Measurements from ENCODE around the gene DDX39A.
A peak's percentile ranks its signal among the peaks of the same experiment; 100 is the strongest.
"Not testable (repeated sequence)": the region's sequence is repeated elsewhere in the genome, so short reads cannot be mapped to it uniquely, and the experiment has no call there.

DDX39A gene

GRCh38 chr19:14383661-14384555 is 35.2 kb downstream of the DDX39A start:
- peak; percentile 49 for DNase-seq

DNA sequence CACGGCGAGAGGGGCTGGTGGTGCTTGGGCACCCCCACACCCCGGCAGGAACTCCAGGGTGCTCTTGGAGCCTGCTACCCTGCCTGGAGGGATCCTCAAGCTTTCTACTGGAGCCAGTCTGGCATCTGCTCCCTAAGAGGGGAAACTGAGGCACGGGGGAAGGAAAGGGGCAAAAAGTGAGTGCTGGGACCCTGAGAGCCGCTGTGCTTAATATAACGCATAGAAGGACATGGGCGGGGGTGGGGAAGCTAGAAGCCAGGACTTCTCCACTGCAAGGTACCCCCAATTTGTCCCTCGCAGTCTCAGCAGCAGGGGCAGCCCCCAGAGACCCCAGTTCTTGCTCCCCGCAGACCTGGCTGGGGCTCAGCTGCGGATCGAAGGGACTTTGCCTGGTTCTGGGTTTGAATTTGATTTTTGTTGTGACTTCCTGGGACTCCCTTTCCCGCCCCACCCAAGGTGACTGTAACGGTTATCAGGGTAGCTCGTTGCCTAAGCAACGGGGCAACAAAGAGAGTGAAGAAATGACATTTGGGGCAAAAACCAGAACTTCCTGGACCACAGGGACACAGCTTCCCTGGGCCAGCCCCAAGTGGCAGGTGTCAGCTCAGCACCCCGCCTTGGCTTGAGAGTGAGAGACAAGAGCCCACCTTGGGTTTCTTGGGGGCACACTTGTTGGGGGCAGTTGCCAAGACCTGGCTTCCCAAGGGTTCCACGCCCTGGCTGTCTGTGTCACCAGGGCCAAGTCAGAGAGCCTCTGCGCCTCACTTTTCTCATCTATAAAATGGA is 37.3 kb downstream of the DDX39A start:
- DNase-seq = peak; percentile 56

- no peak for DNase-seq
These were observed 39.7 kb downstream of the DDX39A start for GRCh38 chr19:14379294-14380065.

DNA sequence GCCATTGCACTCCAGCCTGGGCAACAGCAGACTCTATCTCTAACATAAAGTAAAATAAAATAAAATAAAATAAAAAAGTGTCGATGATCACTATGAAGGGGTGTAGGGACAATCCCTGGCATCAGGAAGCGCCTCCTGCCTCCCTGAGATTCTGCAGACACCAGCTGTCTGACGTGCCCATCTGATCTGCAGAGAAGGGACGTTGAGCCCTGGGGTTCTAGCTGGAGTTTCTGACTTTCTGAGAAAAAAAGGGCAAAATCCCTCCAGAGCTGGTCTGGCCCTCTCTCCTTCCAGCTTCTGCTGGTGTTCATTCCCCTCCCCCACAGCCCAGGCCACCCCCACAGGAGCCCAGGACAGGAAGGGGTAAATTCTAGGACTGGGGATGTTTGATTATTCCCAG is 40.3 kb downstream of the DDX39A start:
- DNase-seq = no peak

GRCh38 chr19:14377883-14378328 is 41.2 kb downstream of the DDX39A start:
- no peak for DNase-seq

GRCh38 chr19:14375582-14376291 is 43.4 kb downstream of the DDX39A start:
- DNase-seq = no peak

DNA sequence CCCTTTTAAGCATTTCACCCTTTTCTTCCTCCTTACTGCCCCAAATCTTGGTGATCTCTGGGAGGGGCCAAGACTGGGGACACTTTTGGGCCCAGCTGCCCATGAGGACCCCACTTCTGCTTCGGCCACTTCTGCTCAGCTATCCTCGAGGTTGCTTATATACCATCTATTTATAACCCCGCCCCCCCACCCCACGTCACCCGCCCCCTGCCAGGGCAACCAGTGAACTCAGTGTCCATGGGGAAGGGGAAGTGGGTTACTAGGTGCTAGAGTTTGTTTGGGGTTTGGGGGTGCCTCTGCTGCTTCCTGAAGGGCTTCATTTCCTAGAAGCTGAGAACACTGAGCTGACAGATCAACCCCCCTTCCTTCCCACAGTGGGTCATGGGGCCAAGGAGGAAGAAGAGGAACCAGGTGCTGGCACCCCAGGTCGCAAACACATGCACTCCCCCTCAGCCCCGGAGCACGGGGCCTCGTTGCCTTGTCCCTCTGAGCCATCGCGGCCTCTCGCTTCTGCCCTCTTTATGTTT is 44.0 kb downstream of the DDX39A start:
- DNase-seq = peak; percentile 77

- not testable (repeated sequence) for DNase-seq
These were observed 44.8 kb downstream of the DDX39A start for GRCh38 chr19:14374313-14374712.

DNA sequence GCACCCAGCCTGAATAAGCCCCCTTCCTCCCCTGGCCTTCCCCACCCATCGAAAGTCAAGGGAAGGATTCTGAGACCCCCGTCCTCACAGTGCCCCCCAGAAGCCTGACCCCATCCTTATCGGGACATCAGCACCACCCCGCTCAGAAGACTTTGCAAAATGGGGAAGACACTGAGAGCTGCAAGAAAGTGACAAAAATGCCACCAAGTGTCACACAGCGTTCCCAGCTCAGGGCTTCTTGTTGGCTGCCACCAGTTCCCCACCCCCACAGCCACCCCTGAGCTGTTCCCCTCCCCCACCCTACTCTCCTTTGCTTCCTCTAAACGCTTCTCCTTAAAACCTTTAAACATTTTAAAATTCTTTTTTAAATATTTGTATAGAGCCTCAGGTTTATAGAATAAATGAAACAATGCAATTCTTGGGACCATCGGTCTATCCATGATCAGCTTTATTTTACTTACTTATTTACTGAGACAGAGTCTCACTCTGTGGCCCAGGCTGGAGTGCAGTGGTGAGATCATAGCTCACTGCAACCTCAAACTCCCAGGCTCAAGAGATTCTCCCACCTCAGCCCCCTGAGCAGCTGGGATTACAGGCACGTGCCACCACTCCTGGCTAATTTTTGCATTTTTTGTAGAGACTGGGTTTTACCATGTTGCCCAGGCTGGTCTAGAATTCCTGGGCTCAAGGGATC is 46.6 kb downstream of the DDX39A start:
- DNase-seq = not testable (repeated sequence)

DNA sequence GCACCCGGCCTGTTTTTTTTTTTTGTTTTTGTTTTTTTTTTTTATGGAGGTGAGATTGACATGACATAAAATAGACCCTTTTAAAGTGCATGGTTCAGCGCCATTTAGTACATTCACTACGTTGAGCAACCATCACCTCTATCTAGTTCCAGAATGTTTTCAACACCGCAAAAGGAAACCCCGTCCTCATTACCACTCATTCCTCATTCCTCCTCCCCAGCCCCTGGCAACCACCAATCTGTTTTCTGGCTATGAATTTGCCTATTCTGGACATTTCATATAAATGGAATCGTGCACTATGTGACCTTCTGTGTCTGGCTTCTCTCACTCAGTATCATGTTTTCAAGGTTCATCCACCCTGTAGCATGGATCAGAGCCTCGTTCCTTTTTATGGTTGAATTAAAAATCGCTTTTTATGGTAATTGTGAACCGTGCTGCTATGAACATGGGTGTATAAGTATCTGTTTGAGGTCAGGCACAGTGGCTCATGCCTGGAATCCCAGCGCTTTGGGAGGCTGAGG is 47.8 kb downstream of the DDX39A start:
- no peak for DNase-seq

DNA sequence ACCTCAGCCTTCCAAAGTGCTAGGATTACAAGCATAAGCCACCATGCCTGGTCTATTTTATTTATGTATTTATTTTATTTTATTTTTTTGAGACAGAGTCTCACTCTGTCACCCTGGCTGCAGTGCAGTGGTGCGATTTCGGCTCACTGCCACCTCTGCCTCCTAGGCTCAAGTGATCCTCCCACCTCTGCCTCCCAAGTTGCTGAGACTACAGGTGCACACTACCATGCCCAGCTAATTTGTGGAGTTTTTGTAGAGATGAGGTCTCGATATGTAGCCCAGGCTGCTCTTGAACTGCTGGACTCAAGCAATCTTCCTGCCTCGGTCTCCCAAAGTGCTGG is 48.2 kb downstream of the DDX39A start:
- DNase-seq = no peak

GRCh38 chr19:14370169-14370939 is 48.8 kb downstream of the DDX39A start:
- no peak for DNase-seq

DNA sequence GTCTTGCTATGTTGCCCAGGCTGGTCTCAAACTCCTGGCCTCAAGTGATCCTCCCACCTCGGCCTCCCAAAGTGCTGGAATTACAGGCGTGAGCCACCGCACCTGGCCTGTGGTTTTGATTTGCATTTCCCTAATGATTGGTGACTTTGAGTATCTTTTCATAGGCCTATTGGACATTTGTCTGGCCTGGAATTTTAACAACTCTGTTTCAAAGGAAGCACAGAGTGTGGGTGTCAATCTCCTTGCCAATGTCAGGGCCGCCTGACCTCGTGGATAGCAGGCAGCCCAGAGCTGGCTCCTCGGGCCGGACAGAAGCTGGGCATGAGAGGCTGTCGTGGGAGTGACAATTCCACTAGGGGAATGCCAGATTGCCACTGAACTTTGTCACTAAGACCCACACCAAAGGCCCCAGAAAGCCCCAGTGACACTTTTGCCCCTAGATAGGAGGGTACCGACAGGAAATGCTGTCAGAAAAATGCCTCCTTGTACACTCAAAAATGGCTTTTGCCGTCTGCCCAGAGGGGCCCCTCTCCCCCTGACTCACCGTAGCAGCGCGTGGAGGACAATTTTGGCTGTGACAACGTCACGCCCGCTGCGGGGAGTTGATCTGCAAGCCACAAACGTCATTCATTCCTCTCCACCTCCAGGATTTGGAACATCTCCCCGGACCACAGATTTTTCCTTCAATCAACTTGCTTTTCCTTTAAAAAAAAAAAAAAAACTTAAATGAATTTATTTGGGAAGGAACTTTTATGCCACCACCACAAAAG is 49.6 kb downstream of the DDX39A start:
- peak; percentile 77 for DNase-seq

GRCh38 chr19:14368011-14368513 is 51.1 kb downstream of the DDX39A start:
- no peak for DNase-seq

DNA sequence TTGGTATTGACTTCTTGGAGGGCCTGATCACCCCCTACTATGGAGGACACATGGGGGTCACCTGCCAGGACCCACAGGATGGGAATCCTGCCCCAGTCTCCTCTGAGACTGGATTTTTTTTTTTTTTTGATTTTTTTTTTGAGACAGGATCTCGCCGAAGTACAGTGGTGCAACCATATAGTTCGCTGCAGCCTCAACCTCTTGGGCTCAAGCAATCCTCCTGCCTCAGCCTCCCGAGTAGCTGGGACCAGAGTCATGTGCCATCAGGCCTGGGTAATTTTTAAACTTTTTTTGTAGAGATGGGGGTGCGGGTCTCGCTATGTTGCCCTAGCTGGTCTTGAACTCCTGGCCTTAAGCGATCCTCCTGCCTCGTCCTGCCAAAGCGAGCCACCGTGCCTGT is 52.1 kb downstream of the DDX39A start:
- no peak for DNase-seq

- peak; percentile 87 for DNase-seq
These were observed 52.6 kb downstream of the DDX39A start for GRCh38 chr19:14366529-14366928.

GRCh38 chr19:14364098-14364443 is 55.1 kb downstream of the DDX39A start:
- DNase-seq = not testable (repeated sequence)

GRCh38 chr19:14363183-14364097 is 55.7 kb downstream of the DDX39A start:
- peak; percentile 48 for DNase-seq

DNA sequence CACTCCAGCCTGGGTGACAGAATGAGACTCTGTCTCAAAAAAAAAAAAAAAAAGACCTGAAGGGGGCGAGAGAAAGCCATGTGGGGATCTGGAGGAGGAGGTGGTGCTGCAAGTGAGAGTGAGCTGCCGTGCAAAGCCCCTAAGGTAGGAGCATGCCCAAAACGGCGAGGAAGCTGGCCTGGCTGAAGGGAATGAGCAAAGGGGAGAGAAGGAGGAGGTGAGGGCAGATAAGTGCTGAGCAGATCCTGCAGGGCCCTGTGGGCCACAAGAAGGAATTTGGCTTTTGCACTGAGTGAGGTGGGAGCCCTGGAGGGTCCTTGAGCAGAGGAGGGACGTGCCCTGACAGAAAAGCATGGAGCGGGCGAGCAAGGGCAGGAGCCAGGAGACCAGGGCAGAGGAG is 57.3 kb downstream of the DDX39A start:
- DNase-seq = peak; percentile 33
